ENCODE measurements around the gene RET.

Gene RET

DNA sequence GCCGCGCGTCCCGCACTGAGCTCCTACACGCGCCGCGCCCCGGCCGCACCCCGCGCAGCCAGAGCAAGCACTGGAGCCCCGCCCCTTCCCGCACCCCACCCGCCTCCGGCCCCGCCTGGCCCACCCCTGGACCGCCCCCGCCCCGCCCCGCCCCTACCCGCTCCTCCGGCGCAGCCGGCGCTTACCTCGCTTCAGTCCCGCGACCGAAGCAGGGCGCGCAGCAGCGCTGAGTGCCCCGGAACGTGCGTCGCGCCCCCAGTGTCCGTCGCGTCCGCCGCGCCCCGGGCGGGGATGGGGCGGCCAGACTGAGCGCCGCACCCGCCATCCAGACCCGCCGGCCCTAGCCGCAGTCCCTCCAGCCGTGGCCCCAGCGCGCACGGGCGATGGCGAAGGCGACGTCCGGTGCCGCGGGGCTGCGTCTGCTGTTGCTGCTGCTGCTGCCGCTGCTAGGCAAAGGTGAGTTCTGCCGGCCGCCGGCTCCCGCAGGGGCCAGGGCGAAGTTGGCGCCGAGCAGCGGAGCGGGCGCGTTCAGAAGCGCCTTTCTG, at the start of gene RET:
Gene RET (plus strand): TSS at position 194 of the 545 bp plus-strand sequence. CDS start 190 bp downstream, at position 384.
- no peak for DNase-seq (ENCODE audit: low spot score)

DNA sequence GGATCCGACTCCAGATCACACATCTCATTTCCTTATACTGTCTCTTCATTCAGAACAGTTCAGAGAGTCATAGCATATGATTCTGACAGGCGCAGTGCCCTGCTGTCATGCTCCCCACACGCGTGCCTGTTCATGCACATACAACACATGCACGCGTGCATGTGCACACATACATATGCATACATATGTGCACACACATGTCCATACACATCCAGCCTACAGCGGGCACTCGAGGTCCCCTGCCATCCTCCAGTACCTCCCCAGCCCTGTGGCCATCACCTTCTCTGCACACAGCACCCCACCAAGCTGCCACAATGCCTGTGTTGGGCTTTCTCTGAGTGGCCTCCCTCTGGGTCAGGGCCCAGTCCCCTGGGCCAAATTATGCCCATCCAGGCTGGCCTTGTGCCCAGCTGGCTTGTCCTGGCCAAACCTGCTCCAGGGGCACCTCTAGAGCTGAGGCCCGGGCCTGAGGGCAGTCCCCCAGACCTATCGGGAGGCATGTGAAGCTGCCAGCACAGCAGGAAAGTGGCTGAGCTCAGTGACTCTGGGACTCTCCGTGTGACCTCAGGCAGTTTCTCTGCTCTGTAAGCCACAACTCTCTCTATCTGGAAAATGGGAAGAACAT, 49.4 kb upstream of the RET start:
- no peak for DNase-seq (ENCODE audit: low spot score)

DNA sequence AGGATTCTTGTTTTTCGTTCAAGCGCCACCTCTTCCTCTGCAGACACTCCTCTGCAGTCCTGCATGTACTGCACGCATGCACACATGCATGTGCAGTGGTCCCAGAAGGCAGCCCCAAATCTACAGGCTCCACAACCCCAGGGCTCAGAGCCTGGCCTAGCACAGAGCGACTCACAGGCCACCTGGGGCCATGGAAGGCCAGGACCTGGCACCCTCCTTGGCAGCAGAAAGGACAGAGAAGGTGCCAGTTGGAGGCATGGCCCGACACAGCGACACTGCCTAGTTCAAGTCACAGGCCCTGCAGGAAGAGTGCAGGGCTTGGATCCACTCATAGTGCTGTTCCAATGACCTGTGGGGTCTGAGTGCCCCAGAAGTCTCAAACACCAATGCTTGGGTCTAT, 48.7 kb upstream of the RET start:
- DNase-seq (ENCODE audit: low spot score), result no peak

- no peak for DNase-seq (ENCODE audit: low spot score)
Observed at GRCh38 chr10:43029043-43029442, 47.8 kb upstream of the RET start.

DNA sequence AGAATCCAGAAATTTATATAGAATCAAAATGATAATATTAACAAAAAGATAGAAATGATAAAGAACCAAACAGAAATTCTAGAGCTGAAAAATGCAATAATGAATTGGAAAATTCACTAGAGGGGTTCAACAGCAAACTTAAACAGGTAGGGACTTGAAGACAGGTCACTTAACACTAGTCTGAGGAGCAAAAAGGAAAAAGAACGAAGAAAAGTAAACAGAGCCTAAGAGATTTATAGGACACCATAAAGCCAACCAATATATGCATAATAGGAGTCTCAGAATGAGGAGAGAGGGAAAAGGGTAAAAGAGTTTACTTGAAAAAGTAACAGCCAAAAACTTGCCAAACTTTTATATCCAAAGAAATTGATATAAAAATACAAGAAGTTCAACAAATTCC, 44.3 kb upstream of the RET start:
- no peak for DNase-seq (ENCODE audit: low spot score)

GRCh38 chr10:43035800-43036199, 41.1 kb upstream of the RET start:
- DNase-seq (ENCODE audit: low spot score), result no peak

- DNase-seq (ENCODE audit: low spot score), result no peak
Observed at GRCh38 chr10:43036481-43037428, 40.1 kb upstream of the RET start.

GRCh38 chr10:43037440-43037839, 39.4 kb upstream of the RET start:
- DNase-seq (ENCODE audit: low spot score), result no peak

- no peak for DNase-seq (ENCODE audit: low spot score)
Observed at GRCh38 chr10:43037942-43038782, 38.7 kb upstream of the RET start.

- no peak for DNase-seq (ENCODE audit: low spot score)
Observed at GRCh38 chr10:43038783-43039623, 37.9 kb upstream of the RET start.

- no peak for DNase-seq (ENCODE audit: low spot score)
Observed at GRCh38 chr10:43039624-43040481, 37.0 kb upstream of the RET start.

- DNase-seq (ENCODE audit: low spot score), result no peak
Observed at GRCh38 chr10:43040482-43041256, 36.2 kb upstream of the RET start.

DNA sequence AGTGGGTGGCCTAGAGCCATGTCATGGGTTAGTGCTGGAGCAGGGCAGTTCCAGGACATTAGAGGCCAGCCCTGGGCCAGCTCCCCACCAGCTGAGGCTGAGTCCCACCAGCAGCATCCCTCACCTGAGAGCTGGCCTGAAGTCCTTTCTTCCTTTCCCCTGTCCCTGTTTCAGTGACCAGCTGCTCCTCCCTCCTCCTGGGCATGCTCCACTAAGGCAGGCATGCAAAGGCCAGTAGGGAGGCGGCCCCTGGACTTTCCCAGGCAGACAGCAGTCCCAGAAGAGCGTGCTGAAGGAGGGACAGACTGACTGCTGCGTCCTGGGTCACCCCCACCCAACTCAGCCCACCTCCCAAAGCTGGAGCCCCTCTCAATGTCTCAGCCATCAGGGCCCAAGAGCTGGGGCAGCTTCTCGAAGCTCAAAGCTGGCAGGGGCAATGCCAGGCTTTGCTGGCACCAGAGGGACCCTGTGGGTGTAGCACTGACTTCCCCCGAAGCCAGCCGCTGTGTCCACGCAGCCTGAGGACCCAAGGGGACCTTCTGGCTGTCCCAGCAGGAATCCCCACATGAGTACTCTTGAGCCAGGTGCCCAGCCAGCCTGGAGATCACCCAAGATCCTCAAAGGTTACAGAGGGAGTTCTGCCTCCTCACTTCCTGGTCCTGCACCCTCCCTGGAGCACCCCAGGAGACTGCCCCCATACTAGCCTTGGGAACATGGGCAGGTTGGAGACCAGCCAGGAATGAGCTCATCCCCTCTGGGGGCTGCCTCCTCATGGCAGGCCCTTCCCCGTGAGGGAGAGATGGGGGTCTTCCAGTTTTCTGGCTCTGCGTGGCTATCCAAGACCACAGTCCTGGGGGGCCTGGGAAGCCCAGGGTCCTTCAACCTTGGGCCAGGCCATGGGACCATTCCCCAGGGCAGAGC, 35.2 kb upstream of the RET start:
- no peak for DNase-seq (ENCODE audit: low spot score)

DNA sequence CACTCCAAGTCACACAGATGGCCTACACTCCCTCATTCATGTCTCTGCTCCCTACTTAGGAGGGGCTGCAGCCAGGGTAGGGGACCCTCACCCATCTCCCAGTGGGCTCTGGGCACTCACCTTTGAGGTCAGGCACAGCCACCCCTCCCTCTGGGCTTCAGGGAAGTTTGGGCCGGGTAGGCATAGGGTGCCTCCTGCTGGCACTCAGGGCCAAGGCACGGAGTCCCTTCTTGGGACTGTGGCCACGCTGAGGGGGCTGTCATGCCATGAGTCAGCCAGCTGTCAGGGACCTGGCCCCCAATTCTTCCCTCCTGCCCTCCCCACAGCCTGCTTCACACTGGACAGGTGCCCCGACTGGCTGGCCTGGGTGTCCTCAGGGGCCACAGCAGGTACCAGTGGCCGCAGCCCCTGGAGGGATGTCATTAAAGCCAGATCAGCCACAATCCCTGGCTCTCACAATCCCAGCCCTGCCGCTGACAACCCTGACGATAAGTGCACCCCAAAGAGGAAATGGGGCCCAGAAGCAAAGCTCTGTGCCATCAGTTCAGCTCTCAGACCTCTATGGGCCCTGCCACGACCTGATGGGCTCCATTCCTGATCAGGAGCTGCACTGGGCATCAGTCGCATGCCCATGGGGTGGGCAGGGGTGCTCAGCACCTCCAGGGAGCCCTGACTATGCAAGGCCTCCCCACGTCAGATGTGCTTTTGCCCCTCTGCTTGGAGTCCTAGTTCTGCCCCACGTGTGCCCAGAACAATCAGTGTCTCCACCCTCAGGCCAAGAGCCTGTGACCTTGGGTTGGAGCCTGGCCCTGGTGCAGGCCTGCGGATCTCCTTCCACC, 34.1 kb upstream of the RET start:
- no peak for DNase-seq (ENCODE audit: low spot score)

DNA sequence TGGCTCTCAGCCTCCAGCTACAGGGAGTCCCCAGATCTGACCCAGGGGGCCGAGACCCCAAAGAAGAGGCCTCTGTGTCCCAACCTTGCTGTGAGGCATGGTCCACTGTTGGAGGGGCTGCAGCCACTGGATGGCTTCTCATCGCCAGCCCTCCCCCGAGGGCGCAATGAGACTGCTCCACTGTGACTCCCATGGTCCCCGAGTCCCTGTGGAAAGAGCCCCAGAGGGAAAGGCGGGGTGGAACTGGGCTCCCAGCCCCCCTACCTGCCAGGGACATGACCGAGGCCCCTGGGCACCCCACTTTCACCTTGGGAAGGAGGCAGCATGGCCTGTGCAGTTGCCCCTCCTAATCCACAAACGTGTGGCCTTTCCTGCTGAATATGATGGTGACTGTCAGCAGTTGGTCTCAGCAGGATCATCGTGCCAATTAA, 33.5 kb upstream of the RET start:
- DNase-seq (ENCODE audit: low spot score), result no peak

- no peak for DNase-seq (ENCODE audit: low spot score)
Observed at GRCh38 chr10:43043773-43044447, 33.0 kb upstream of the RET start.

- DNase-seq (ENCODE audit: low spot score), result no peak
Observed at GRCh38 chr10:43044448-43044921, 32.4 kb upstream of the RET start.
